GM23338 (cell line): ENCODE results near the gene ZSCAN25.

ENCODE experiments used
- CREB1 ChIP-seq: fragments of 250-450 bp; sonication (Bioruptor Pico); IDR thresholded peaks from 2 replicates; pipeline ENCODE4 v1.5.0; 2020; ENCODE audit warnings: low read depth, mild to moderate bottlenecking, moderate library complexity
- EZH2 ChIP-seq: fragments of 200-600 bp; sonication (generic); IDR thresholded peaks from one replicate; pipeline ENCODE4 v1.8.0; 2017; ENCODE audit warnings: antibody characterized with exemption, mild to moderate bottlenecking, low read depth; ENCODE audit not compliant: unreplicated experiment
- EZH2phosphoT487 ChIP-seq: fragments of 200-600 bp; sonication (generic); IDR thresholded peaks from one replicate; pipeline ENCODE4 v1.8.1; 2018; ENCODE audit warnings: antibody characterized with exemption; ENCODE audit not compliant: unreplicated experiment
- JUNB ChIP-seq: IDR thresholded peaks from one replicate; pipeline ENCODE4 v1.6.1; 2016; ENCODE audit warnings: antibody characterized with exemption; ENCODE audit not compliant: unreplicated experiment
- NANOG ChIP-seq: IDR thresholded peaks from 2 replicates; pipeline ENCODE4 v1.6.1; 2016; ENCODE audit warnings: antibody characterized with exemption, borderline replicate concordance
- POLR2AphosphoS5 ChIP-seq: IDR thresholded peaks from 2 replicates; pipeline ENCODE4 v1.6.1; 2016; ENCODE audit warnings: antibody characterized with exemption, low read depth
- REST ChIP-seq: IDR thresholded peaks from one replicate; pipeline ENCODE4 v1.6.1; 2018; ENCODE audit warnings: antibody characterized with exemption; ENCODE audit not compliant: unreplicated experiment
- STAT1 ChIP-seq: IDR thresholded peaks from one replicate; pipeline ENCODE4 v1.6.1; 2016; ENCODE audit warnings: antibody characterized with exemption; ENCODE audit not compliant: unreplicated experiment
- TF ChIP-seq, protein P1 (sequence below), 2 experiments: fragments of 200-600 bp in 1 of 2; sonication (generic) in 1 of 2; conservative IDR thresholded peaks; 2 replicates each; pipeline versions ENCODE4 v1.5.1 to v1.6.1; 2016 to 2017; ENCODE audit warnings: antibody characterized with exemption in 2 of 2, low read depth in 2 of 2, mild to moderate bottlenecking in 2 of 2, moderate library complexity in 1 of 2

GRCh38 chr7:99619571-99620130, 2.9 kb downstream of the ZSCAN25 start:
- TF ChIP-seq EZH2phosphoT487, result no peak
- TF ChIP-seq, protein P1, sequence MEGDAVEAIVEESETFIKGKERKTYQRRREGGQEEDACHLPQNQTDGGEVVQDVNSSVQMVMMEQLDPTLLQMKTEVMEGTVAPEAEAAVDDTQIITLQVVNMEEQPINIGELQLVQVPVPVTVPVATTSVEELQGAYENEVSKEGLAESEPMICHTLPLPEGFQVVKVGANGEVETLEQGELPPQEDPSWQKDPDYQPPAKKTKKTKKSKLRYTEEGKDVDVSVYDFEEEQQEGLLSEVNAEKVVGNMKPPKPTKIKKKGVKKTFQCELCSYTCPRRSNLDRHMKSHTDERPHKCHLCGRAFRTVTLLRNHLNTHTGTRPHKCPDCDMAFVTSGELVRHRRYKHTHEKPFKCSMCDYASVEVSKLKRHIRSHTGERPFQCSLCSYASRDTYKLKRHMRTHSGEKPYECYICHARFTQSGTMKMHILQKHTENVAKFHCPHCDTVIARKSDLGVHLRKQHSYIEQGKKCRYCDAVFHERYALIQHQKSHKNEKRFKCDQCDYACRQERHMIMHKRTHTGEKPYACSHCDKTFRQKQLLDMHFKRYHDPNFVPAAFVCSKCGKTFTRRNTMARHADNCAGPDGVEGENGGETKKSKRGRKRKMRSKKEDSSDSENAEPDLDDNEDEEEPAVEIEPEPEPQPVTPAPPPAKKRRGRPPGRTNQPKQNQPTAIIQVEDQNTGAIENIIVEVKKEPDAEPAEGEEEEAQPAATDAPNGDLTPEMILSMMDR (conservative IDR thresholded peaks at IDR 0.05; ENCODE audit: low read depth in 2 of 2), result no peak
- TF ChIP-seq STAT1, result no peak
- no peak for TF ChIP-seq EZH2
- no peak for TF ChIP-seq POLR2AphosphoS5
- no peak for TF ChIP-seq JUNB
- no peak for TF ChIP-seq CREB1
- no peak for TF ChIP-seq REST
- TF ChIP-seq NANOG, result no peak
